Activated CD8-positive, alpha-beta T cell treated with anti-CD3 and anti-CD28 coated beads for 36 hours (primary cell): ENCODE measurements around the gene FBXO15. TPM values are rescaled to one million over a fixed set of nuclear protein-coding genes. Genes with fewer than 3 reads are reported as not detected.

Experiments used
- ATAC-seq: fragments of 200-7000 bp; cut with Tn5 transposase; one replicate; pipeline ENCODE4 v1.10.0; 2021; ENCODE audit warnings: mild to moderate bottlenecking, moderate library complexity
- CTCF ChIA-PET: fragments of 350-600 bp; sonication (Branson Sonifier 250); formaldehyde crosslinking; loops from one replicate; lab custom pipeline; 2021; ENCODE audit warnings: antibody characterized with exemption; lab: Charles Lee
- POLR2A ChIA-PET: fragments of 350-600 bp; sonication (Branson Sonifier 250); formaldehyde crosslinking; loops from one replicate; lab custom pipeline; 2021; ENCODE audit warnings: antibody characterized with exemption; lab: Charles Lee
- DNase-seq: peaks from one replicate; pipeline ENCODE4 v3.0.0-alpha.2; 2020
- H3K27ac Mint-ChIP-seq: one replicate; pipeline ENCODE4 v1.8.0; 2021; ENCODE audit warnings: mild to moderate bottlenecking, mixed read lengths
- H3K27me3 Mint-ChIP-seq: one replicate; pipeline ENCODE4 v1.8.0; 2021; ENCODE audit warnings: mixed read lengths
- H3K36me3 Mint-ChIP-seq: one replicate; pipeline ENCODE4 v1.8.0; 2021; ENCODE audit warnings: low read depth, mixed read lengths
- H3K4me1 Mint-ChIP-seq: one replicate; pipeline ENCODE4 v1.8.0; 2021; ENCODE audit warnings: low read depth, mixed read lengths
- H3K4me3 Mint-ChIP-seq: one replicate; pipeline ENCODE4 v1.8.0; 2021; ENCODE audit warnings: mild to moderate bottlenecking, moderate library complexity, mixed read lengths
- H3K9me3 Mint-ChIP-seq: one replicate; pipeline ENCODE4 v1.8.0; 2021; ENCODE audit warnings: mixed read lengths
- CTCF ChIP-seq: fragments of 200-600 bp; IDR thresholded peaks from one replicate; pipeline ENCODE4 v1.8.0; 2022; ENCODE audit warnings: antibody characterized with exemption, mild to moderate bottlenecking
- intact Hi-C: fragments of 100-400 bp; cut with micrococcal nuclease; formaldehyde crosslinking; loops from one replicate; pipeline ENCODE4 v1.10.0; 2022
- total RNA-seq, 2 experiments: library from RNA; stranded (reverse); gene quantifications; one replicate each; pipeline ENCODE4 v1.2.3, GENCODE V29; 2021

FBXO15 gene
- total RNA-seq, 2 experiments from 2014 or later = 2.1 TPM

GRCh38 chr18:74142252-74142651, 5.4 kb downstream of the FBXO15 start:
- DNase-seq (no peak), ATAC-seq (no peak)
- Mint-ChIP-seq H3K27ac (no peak overlapping the region), H3K9me3 (no peaks in the 10 kb centered on the region), H3K36me3 (no peaks in the 10 kb centered on the region), H3K4me3 (no peak overlapping the region), H3K4me1 (peaks cover 49% of the 10 kb centered on the region), H3K27me3 (no peaks in the 10 kb centered on the region)
- no peak for TF ChIP-seq CTCF
- intact Hi-C loops = no loop called here
- POLR2A ChIA-PET = no interaction called here
- CTCF ChIA-PET = interaction anchor here (5.0 kb wide), 1 partner anchor 60 kb away, joined by 30 read pairs; no protein-coding TSS in a partner anchor

- Mint-ChIP-seq H3K27ac (no peak overlapping the region), H3K36me3 (no peaks in the 10 kb centered on the region), H3K4me3 (no peak overlapping the region), H3K27me3 (no peaks in the 10 kb centered on the region), H3K4me1 (peaks cover 44% of the 10 kb centered on the region), H3K9me3 (no peaks in the 10 kb centered on the region)
- no peak for TF ChIP-seq CTCF
- POLR2A ChIA-PET = no interaction called here
- no peak for DNase-seq
- intact Hi-C loops = no loop called here
- CTCF ChIA-PET = interaction anchor here (5.0 kb wide), 1 partner anchor 59 kb away, joined by 30 read pairs; no protein-coding TSS in a partner anchor
- no peak for ATAC-seq
Measured at GRCh38 chr18:74141667-74142066, 6.0 kb downstream of the FBXO15 start.

- CTCF ChIA-PET = interaction anchor here (2.0 to 5.0 kb wide), 2 partner anchors 58 to 101 kb away, joined by 5 to 30 read pairs; no protein-coding TSS in a partner anchor
- POLR2A ChIA-PET = interaction anchor here (0.6 to 2.1 kb wide), 4 partner anchors 8 to 146 kb away, joined by 3 to 8 read pairs (median 4); partner anchors contain the start of gene TIMM21
- peak overlapping the region; percentile 62 for H3K4me3 Mint-ChIP-seq
Measured at GRCh38 chr18:74140582-74140981, 7.1 kb downstream of the FBXO15 start.

GRCh38 chr18:74139888-74140287, 7.7 kb downstream of the FBXO15 start:
- peak; percentile 93 for ATAC-seq
- peak; percentile 76 for DNase-seq
- Mint-ChIP-seq H3K9me3 (no peaks in the 10 kb centered on the region), H3K27me3 (no peaks in the 10 kb centered on the region), H3K4me1 (peaks cover 41% of the 10 kb centered on the region), H3K4me3 (peak overlapping the region; percentile 62), H3K27ac (peak overlapping the region; percentile 94), H3K36me3 (no peaks in the 10 kb centered on the region)
- POLR2A ChIA-PET = interaction anchor here (1.6 to 2.1 kb wide), 4 partner anchors 9 to 77 kb away, joined by 4 to 8 read pairs (median 6); partner anchors contain the start of gene TIMM21
- CTCF ChIA-PET = interaction anchor here (0.9 to 5.0 kb wide), 7 partner anchors 9 to 100 kb away, joined by 3 to 30 read pairs (median 5); no protein-coding TSS in a partner anchor
- intact Hi-C loops = no loop called here
- no peak for TF ChIP-seq CTCF

More at GRCh38 chr18:74140582-74140981, 7.1 kb downstream of the FBXO15 start:
- Mint-ChIP-seq H3K9me3 (no peaks in the 10 kb centered on the region), H3K4me1 (peaks cover 41% of the 10 kb centered on the region), H3K36me3 (no peaks in the 10 kb centered on the region), H3K27ac (peak overlapping the region; percentile 94), H3K27me3 (no peaks in the 10 kb centered on the region)
- TF ChIP-seq CTCF = no peak
- intact Hi-C loops = no loop called here
- ATAC-seq (no peak), DNase-seq (no peak)

- Mint-ChIP-seq H3K36me3 (no peaks in the 10 kb centered on the region), H3K27me3 (no peaks in the 10 kb centered on the region), H3K27ac (peak overlapping the region; percentile 94), H3K4me1 (peaks cover 41% of the 10 kb centered on the region), H3K4me3 (peak overlapping the region; percentile 62), H3K9me3 (no peaks in the 10 kb centered on the region)
- POLR2A ChIA-PET = interaction anchor here (1.6 to 2.1 kb wide), 4 partner anchors 9 to 76 kb away, joined by 4 to 8 read pairs (median 6); partner anchors contain the start of gene TIMM21
- ATAC-seq = peak; percentile 69
- intact Hi-C loops = no loop called here
- DNase-seq = no peak
- CTCF ChIA-PET = interaction anchor here (0.9 to 5.0 kb wide), 8 partner anchors 9 to 99 kb away, joined by 3 to 30 read pairs (median 4); no protein-coding TSS in a partner anchor
- TF ChIP-seq CTCF = no peak
Measured at GRCh38 chr18:74139411-74139810, 8.2 kb downstream of the FBXO15 start.
